GM12873 (cell line): ENCODE measurements around the gene CARMIL3.

Source experiments
- CTCF ChIP-seq: IDR thresholded peaks from 2 replicates; pipeline ENCODE4 v1.5.1; 2012; ENCODE audit warnings: low read depth, mild to moderate bottlenecking, moderate library complexity, low read length, control low read depth; ENCODE audit not compliant: insufficient read depth; ENCODE audit errors: missing control alignments

CARMIL3 gene

GRCh38 chr14:24110523-24110922 is 58.7 kb downstream of the CARMIL3 start:
- no peak for TF ChIP-seq CTCF

- TF ChIP-seq CTCF = no peak
These were observed 61.6 kb downstream of the CARMIL3 start for GRCh38 chr14:24113379-24113800.

GRCh38 chr14:24113801-24114531 is 62.2 kb downstream of the CARMIL3 start:
- no peak for TF ChIP-seq CTCF

GRCh38 chr14:24114532-24115421 is 63.0 kb downstream of the CARMIL3 start, which contains the start of the genes DCAF11 and NRL:
DCAF11 (plus strand) TSS chr14:24114777; CDS start chr14:24115595, 818 bp downstream.
NRL (minus strand) TSS chr14:24114949; CDS start chr14:24082848, 32,101 bp downstream.
- no peak for TF ChIP-seq CTCF

- TF ChIP-seq CTCF = no peak
These were observed 63.8 kb downstream of the CARMIL3 start for GRCh38 chr14:24115422-24116127.

GRCh38 chr14:24116128-24116814 is 64.5 kb downstream of the CARMIL3 start:
- no peak for TF ChIP-seq CTCF
